LNCAP (cell line): ENCODE results near the gene SHISA6.

Experiments used
- CTCF ChIP-seq: fragments of 450-650 bp; IDR thresholded peaks from 2 replicates; pipeline ENCODE4 v1.5.1; 2017; ENCODE audit warnings: mild to moderate bottlenecking

Gene SHISA6

GRCh38 chr17:11461993-11462548, 221.1 kb downstream of the SHISA6 start:
- no peak for TF ChIP-seq CTCF

- TF ChIP-seq CTCF = no peak
Observed at GRCh38 chr17:11467639-11468038, 226.6 kb downstream of the SHISA6 start.

- no peak for TF ChIP-seq CTCF
Observed at GRCh38 chr17:11485336-11486100, 244.5 kb downstream of the SHISA6 start.

- no peak for TF ChIP-seq CTCF
Observed at GRCh38 chr17:11486101-11486867, 245.3 kb downstream of the SHISA6 start.

GRCh38 chr17:11486868-11487310, 245.9 kb downstream of the SHISA6 start:
- TF ChIP-seq CTCF = no peak

GRCh38 chr17:11487469-11487868, 246.5 kb downstream of the SHISA6 start:
- TF ChIP-seq CTCF = no peak

GRCh38 chr17:11488407-11488806, 247.4 kb downstream of the SHISA6 start:
- TF ChIP-seq CTCF = no peak
